Measurements from ENCODE around the gene PLCXD3. TPM values are rescaled to one million over a fixed set of nuclear protein-coding genes. Genes with fewer than 3 reads are reported as not detected.
"Not testable (repeated sequence)": the region's sequence is repeated elsewhere in the genome, so short reads cannot be mapped to it uniquely, and the experiment has no call there.

Gene PLCXD3
- total RNA-seq, 1 donor from 2014 or later = 4.7 TPM

- DNase-seq (ENCODE audit: low spot score) = no peak
Measured at GRCh38 chr5:41349846-41350245, 160.6 kb downstream of the PLCXD3 start.

- no peak for DNase-seq (ENCODE audit: low spot score)
Measured at GRCh38 chr5:41347569-41347968, 162.8 kb downstream of the PLCXD3 start.

GRCh38 chr5:41346609-41347008 is 163.8 kb downstream of the PLCXD3 start:
- no peak for DNase-seq (ENCODE audit: low spot score)

- no peak for DNase-seq (ENCODE audit: low spot score)
Measured at GRCh38 chr5:41345295-41345694, 165.1 kb downstream of the PLCXD3 start.

GRCh38 chr5:41339339-41339738 is 171.1 kb downstream of the PLCXD3 start:
- DNase-seq (ENCODE audit: low spot score) = no peak

GRCh38 chr5:41338136-41338675 is 172.2 kb downstream of the PLCXD3 start:
- DNase-seq (ENCODE audit: low spot score) = no peak

- no peak for DNase-seq (ENCODE audit: low spot score)
Measured at GRCh38 chr5:41337724-41338123, 172.7 kb downstream of the PLCXD3 start.

GRCh38 chr5:41337216-41337615 is 173.2 kb downstream of the PLCXD3 start:
- DNase-seq (ENCODE audit: low spot score) = no peak

- DNase-seq (ENCODE audit: low spot score) = no peak
Measured at GRCh38 chr5:41336471-41336870, 173.9 kb downstream of the PLCXD3 start.

- no peak for DNase-seq (ENCODE audit: low spot score)
Measured at GRCh38 chr5:41335596-41336181, 174.7 kb downstream of the PLCXD3 start.

- DNase-seq (ENCODE audit: low spot score) = no peak
Measured at GRCh38 chr5:41334758-41335157, 175.6 kb downstream of the PLCXD3 start.

GRCh38 chr5:41334221-41334620 is 176.2 kb downstream of the PLCXD3 start:
- no peak for DNase-seq (ENCODE audit: low spot score)

- DNase-seq (ENCODE audit: low spot score) = no peak
Measured at GRCh38 chr5:41325074-41325473, 185.3 kb downstream of the PLCXD3 start.

- DNase-seq (ENCODE audit: low spot score) = not testable (repeated sequence)
Measured at GRCh38 chr5:41322826-41323225, 187.6 kb downstream of the PLCXD3 start.

- no peak for DNase-seq (ENCODE audit: low spot score)
Measured at GRCh38 chr5:41312478-41313060, 197.8 kb downstream of the PLCXD3 start.

GRCh38 chr5:41312066-41312465 is 198.3 kb downstream of the PLCXD3 start:
- DNase-seq (ENCODE audit: low spot score) = no peak

GRCh38 chr5:41309275-41309674 is 201.1 kb downstream of the PLCXD3 start:
- no peak for DNase-seq (ENCODE audit: low spot score)

- DNase-seq (ENCODE audit: low spot score) = no peak
Measured at GRCh38 chr5:41306005-41306404, 204.4 kb downstream of the PLCXD3 start.

GRCh38 chr5:41305056-41305455 is 205.3 kb downstream of the PLCXD3 start:
- DNase-seq (ENCODE audit: low spot score) = no peak

GRCh38 chr5:41296066-41296465 is 214.3 kb downstream of the PLCXD3 start:
- no peak for DNase-seq (ENCODE audit: low spot score)

- DNase-seq (ENCODE audit: low spot score) = no peak
Measured at GRCh38 chr5:41291323-41291722, 219.1 kb downstream of the PLCXD3 start.

- no peak for DNase-seq (ENCODE audit: low spot score)
Measured at GRCh38 chr5:41290810-41291209, 219.6 kb downstream of the PLCXD3 start.

GRCh38 chr5:41289970-41290464 is 220.4 kb downstream of the PLCXD3 start:
- DNase-seq (ENCODE audit: low spot score) = no peak

All from mucosa of gallbladder (tissue), 1 donor.